ENCODE measurements around the gene ZNF649.

The ZNF649 gene

GRCh38 chr19:51882518-51882917, 22.3 kb downstream of the ZNF649 start:
- H3K4me3 ChIP-seq (ENCODE audit: low read length) = no peak overlapping the region
- DNase-seq (ENCODE audit: low read depth) = no peak
- no peak for TF ChIP-seq CTCF (conservative IDR thresholded peaks at IDR 0.05; ENCODE audit: low read length)

- H3K4me3 ChIP-seq (ENCODE audit: low read length) = no peak overlapping the region
- no peak for TF ChIP-seq CTCF (conservative IDR thresholded peaks at IDR 0.05; ENCODE audit: low read length)
- DNase-seq (ENCODE audit: low read depth) = no peak
These were observed 31.7 kb downstream of the ZNF649 start for GRCh38 chr19:51873097-51873496.

- DNase-seq (ENCODE audit: low read depth) = no peak
- H3K4me3 ChIP-seq (ENCODE audit: low read length) = no peak overlapping the region
- no peak for TF ChIP-seq CTCF (conservative IDR thresholded peaks at IDR 0.05; ENCODE audit: low read length)
These were observed 42.8 kb downstream of the ZNF649 start for GRCh38 chr19:51861870-51862622.

All from AG10803 (cell line).